GM12892 (cell line): ENCODE measurements around the gene CACNA1F.

ENCODE experiments used
- POLR2A ChIP-seq: IDR thresholded peaks from 2 replicates; pipeline ENCODE4 v1.6.1; 2011; ENCODE audit warnings: low read depth, low read length, control low read depth
- POLR2AphosphoS5 ChIP-seq: IDR thresholded peaks from 2 replicates; pipeline ENCODE4 v1.6.1; 2011; ENCODE audit warnings: low read depth, low read length, control low read depth

- TF ChIP-seq POLR2A (no peak), POLR2AphosphoS5 (no peak)
Measured at GRCh38 chrX:49204709-49205108, 28.4 kb downstream of the CACNA1F start.
